ENCODE data around the gene ASTN2.

Gene ASTN2

DNA sequence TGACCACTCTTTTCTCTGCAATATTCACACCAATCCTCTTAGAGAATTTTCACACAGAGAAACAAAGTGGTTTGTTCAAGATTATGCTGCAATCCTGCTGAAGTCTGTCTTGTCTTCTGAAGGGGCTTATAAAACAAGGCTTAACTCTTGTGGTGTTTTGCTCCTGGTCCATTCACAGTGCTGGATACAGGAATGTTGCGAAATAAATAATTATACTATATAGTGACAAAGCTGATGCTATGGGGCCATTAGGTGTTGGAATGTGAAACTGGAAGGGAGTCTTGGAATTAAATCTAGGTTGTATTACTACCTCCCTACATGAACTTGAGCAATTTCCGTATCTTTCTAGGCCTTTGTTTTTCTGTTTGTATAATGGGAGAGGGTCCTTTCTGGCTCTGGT is 557.5 kb downstream of the ASTN2 start:
- DNase-seq = no peak

GRCh38 chr9:116855881-116856662 is 558.8 kb downstream of the ASTN2 start:
- intact Hi-C loops (cut with DNase I; ENCODE audit: low total_unique reads) = no loop called here
- Histone ChIP-seq H3K27ac (no peak overlapping the region), H3K9me3 (no peaks in the 10 kb centered on the region), H3K4me3 (no peak overlapping the region), H3K27me3 (no peaks in the 10 kb centered on the region), H3K36me3 (no peaks in the 10 kb centered on the region), H3K4me1 (no peaks in the 10 kb centered on the region)
- TF ChIP-seq CTCF (IDR thresholded peaks at IDR 0.05) = no peak
- no peak for DNase-seq

More for the DNA sequence above, 557.5 kb downstream of the ASTN2 start:
- H3K27me3 ChIP-seq = no peaks in the 10 kb centered on the region
- no peak overlapping the region for H3K27ac ChIP-seq
- no peaks in the 10 kb centered on the region for H3K36me3 ChIP-seq
- no peaks in the 10 kb centered on the region for H3K9me3 ChIP-seq
- no peak overlapping the region for H3K4me3 ChIP-seq
- no peaks in the 10 kb centered on the region for H3K4me1 ChIP-seq
- TF ChIP-seq CTCF (IDR thresholded peaks at IDR 0.05) = no peak
- intact Hi-C loops (cut with DNase I; ENCODE audit: low total_unique reads) = no loop called here

GRCh38 chr9:116849721-116850120 is 565.1 kb downstream of the ASTN2 start:
- H3K9me3 ChIP-seq = no peaks in the 10 kb centered on the region
- no peak for DNase-seq
- intact Hi-C loops (cut with DNase I; ENCODE audit: low total_unique reads) = no loop called here
- no peaks in the 10 kb centered on the region for H3K27me3 ChIP-seq
- H3K4me3 ChIP-seq = no peak overlapping the region
- H3K4me1 ChIP-seq = peaks cover 0 to under 1% (median under 1%) of the 10 kb centered on the region in 4 donors
- H3K27ac ChIP-seq = no peak overlapping the region
- TF ChIP-seq CTCF (IDR thresholded peaks at IDR 0.05) = no peak
- H3K36me3 ChIP-seq = no peaks in the 10 kb centered on the region

GRCh38 chr9:116844621-116845020 is 570.2 kb downstream of the ASTN2 start:
- intact Hi-C loops (cut with DNase I; ENCODE audit: low total_unique reads) = no loop called here
- H3K4me1 ChIP-seq = peaks cover 0 to 10% (median 2%) of the 10 kb centered on the region in 4 donors
- no peak for DNase-seq
- no peaks in the 10 kb centered on the region for H3K9me3 ChIP-seq
- H3K4me3 ChIP-seq = no peak overlapping the region
- no peaks in the 10 kb centered on the region for H3K27me3 ChIP-seq
- no peaks in the 10 kb centered on the region for H3K36me3 ChIP-seq
- TF ChIP-seq CTCF (IDR thresholded peaks at IDR 0.05) = no peak
- H3K27ac ChIP-seq = no peak overlapping the region

DNA sequence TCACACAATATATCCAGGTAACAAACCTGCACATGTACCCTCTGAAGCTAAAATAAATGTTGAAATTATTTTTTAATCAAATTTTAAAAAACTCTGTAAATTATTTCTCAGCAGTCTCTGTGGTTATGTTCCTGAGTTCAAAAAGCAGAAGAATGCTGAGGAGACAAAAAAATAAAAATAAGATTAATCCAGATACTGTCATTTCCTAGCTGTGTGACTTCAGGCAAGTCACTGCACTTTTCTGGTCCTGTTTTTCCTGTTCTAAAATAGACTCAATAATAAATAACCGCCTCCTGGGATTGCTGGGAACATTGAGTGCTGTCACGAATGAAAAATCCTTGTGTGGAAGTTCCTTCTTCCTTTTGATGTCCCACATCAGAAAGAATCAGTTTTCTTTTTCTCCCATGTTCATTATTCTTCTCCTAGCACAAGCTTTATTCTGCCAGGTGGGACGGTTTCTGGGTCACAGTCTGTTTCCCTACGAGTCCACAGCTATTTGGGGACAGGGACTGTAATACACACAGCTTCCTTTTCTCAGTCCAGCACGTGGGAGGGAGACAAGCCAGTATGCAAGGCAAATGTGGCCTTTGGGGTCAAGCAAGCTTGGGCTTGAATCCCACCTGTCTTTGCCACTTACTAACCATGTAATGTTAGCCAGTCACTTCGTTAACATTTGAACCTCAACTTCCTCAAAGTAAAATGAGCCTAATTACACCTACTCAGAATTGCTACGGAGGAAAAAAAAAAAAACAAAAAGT is 570.8 kb downstream of the ASTN2 start:
- Histone ChIP-seq H3K27ac (no peak overlapping the region), H3K4me3 (no peak overlapping the region), H3K27me3 (no peaks in the 10 kb centered on the region), H3K4me1 (peaks cover 0 to 10% (median 2%) of the 10 kb centered on the region in 4 donors), H3K9me3 (no peaks in the 10 kb centered on the region), H3K36me3 (no peaks in the 10 kb centered on the region)
- DNase-seq = no peak
- intact Hi-C loops (cut with DNase I; ENCODE audit: low total_unique reads) = no loop called here
- TF ChIP-seq CTCF (IDR thresholded peaks at IDR 0.05) = no peak
